Suprapubic skin (tissue), 4 donors: ENCODE results near the gene KIRREL3.

ENCODE experiments used
- CTCF ChIP-seq, 2 donors: fragments of 200-600 bp in 1 of 2; fragments of 450-650 bp in 1 of 2; sonication (generic) in 1 of 2; IDR thresholded peaks; one replicate each; pipeline ENCODE4 v1.5.1; 2016 to 2019; ENCODE audit warnings: antibody characterized with exemption in 2 of 2, mild to moderate bottlenecking in 1 of 2, moderate library complexity in 1 of 2
- EP300 ChIP-seq: sonication (generic); formaldehyde crosslinking; IDR thresholded peaks from one replicate; pipeline ENCODE4 v1.6.1; 2017; ENCODE audit warnings: antibody characterized with exemption
- POLR2A ChIP-seq, 2 donors: fragments of 450-650 bp; IDR thresholded peaks; one replicate each; pipeline ENCODE4 v1.6.1; 2017; ENCODE audit warnings: antibody characterized with exemption in 2 of 2, mild to moderate bottlenecking in 2 of 2, moderate library complexity in 2 of 2
- POLR2AphosphoS5 ChIP-seq, 3 donors: sonication (generic); formaldehyde crosslinking; IDR thresholded peaks; one replicate each; pipeline ENCODE4 v1.6.1; 2017; ENCODE audit warnings: antibody characterized with exemption in 3 of 3

GRCh38 chr11:126939552-126939951 is 61.0 kb downstream of the KIRREL3 start:
- TF ChIP-seq POLR2AphosphoS5 (IDR thresholded peaks at IDR 0.05) (no peak), CTCF (IDR thresholded peaks at IDR 0.05) (no peak), POLR2A (IDR thresholded peaks at IDR 0.05) (no peak), EP300 (no peak)
